HG03196 (cell line): ENCODE measurements around the gene RHOA.
"Not testable (repeated sequence)": the region's sequence is repeated elsewhere in the genome, so short reads cannot be mapped to it uniquely, and the experiment has no call there.

Experiments used
- ATAC-seq: cut with Tn5 transposase; IDR thresholded peaks from one replicate; pipeline ENCODE4 v1.9.1; 2021; ENCODE audit not compliant: unreplicated experiment

Gene RHOA

GRCh38 chr3:49371946-49372345 is 39.8 kb downstream of the RHOA start:
- ATAC-seq: no peak

- no peak for ATAC-seq
Measured at GRCh38 chr3:49370585-49371290, 41.0 kb downstream of the RHOA start.

DNA sequence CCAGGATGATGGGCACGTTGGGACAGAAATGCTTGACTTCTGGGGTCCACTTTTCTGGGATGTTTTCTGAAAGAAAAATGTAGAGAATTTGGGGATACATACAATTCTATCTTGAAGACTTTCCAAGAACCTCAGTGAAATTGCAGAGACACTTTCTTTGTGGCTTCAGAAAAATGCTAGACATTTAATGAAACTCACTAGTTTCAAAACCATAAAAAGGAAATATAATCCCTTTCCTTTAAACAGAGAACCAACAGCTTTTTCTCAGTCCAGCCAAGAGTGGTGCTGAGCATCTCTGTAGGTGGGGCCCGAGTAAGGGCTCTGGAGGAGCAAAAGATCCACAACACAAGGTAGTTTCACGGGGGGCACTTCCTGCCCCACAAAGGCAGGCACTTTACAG is 49.2 kb downstream of the RHOA start:
- no peak for ATAC-seq

DNA sequence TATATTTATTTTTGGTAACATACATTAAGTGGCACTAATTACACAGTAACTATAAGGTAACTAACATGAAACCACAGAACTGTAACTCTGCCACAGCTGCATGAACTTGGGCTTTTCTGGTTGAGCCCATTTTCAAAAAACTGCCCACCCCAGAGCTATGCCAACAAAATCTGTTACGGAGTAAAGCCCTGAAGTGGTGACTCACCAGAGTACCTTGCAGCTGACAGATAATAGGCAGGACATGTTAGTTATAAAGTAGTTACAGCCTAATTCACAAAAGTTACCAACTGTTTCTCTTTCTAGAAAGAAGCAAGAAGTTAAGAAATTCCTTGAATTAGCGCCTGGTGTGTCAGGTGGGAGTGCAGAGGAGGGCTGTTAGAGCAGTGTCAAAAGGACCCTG is 52.2 kb downstream of the RHOA start:
- ATAC-seq: no peak

- ATAC-seq: no peak
Measured at GRCh38 chr3:49358884-49359225, 52.9 kb downstream of the RHOA start.

DNA sequence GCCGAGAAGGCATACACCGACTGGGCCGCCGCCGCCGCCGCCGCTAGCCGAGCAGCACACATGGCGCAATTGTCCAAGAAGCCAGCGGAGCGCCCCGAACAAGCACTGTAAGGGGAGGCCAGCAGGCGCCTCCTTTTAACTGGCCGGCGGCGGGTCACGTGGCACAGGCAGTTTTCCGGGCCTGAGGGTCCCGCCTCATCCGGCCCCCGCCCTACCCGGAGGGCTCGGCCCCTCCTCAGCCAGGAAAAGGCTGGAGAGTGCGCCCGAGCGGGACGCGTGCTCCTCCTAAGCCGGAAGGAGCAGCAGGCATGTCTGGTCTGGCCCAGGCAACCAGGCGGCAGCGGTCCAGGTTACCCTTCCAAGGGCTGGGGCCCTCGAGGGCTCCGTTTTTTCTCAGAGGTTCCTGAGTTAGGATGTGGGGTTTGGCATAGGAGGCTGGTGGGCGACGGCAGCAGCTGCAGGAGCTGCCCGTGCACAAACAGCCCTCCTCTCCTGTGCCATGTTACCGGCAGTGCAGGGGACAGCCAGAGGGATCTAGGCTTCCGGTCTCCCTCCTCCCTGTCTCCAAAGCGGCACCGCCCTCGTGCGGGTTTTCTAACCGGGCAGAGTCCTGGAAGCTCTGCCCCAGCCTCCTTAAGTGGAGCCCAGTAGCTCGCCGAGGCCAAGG is 53.4 kb downstream of the RHOA start, which contains the start of gene GPX1:
GPX1 (minus strand) TSS at position 137 of the 667 bp plus-strand sequence; CDS start at position 62, 75 bp downstream.
- ATAC-seq: peak; percentile 85

DNA sequence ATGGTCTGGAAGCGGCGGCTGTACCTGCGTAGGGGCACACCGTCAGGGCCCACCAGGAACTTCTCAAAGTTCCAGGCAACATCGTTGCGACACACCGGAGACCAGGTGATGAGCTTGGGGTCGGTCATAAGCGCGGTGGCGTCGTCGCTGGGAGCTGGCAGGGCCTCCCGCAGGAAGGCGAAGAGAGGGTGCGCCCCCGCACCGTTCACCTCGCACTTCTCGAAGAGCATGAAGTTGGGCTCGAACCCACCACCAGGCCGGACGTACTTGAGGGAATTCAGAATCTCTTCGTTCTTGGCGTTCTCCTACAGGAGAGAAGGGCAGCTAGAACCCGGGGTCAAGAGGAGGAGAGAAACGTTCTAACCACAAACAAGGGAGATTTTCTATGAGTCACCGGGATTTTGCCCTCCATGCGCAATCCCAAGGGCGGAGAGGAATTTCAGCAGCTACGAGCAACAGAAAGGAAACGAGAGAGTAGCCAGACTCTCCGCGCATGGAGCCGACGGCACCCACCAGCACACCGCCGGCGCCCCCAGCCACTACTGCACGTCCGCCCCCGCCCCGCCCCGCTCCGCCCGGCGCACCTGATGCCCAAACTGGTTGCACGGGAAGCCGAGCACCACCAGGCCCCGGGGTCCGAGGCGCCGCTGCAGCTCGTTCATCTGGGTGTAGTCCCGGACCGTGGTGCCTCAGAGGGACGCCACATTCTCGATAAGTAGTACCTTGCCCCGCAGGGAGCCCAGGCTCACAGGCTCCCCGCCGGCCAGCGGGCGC is 54.1 kb downstream of the RHOA start:
- peak; percentile 11 for ATAC-seq

DNA sequence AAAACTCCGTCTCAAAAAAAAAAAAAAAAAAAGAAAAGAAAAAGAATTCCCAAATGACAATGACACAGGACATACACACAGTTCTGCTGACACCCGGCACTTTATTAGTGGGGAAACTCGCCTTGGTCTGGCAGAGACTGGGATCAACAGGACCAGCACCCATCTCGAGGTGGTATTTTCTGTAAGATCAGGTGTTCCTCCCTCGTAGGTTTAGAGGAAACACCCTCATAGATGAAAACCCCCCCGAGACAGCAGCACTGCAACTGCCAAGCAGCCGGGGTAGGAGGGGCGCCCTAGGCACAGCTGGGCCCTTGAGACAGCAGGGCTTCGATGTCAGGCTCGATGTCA is 54.7 kb downstream of the RHOA start:
- ATAC-seq: peak; percentile 10

- ATAC-seq: no peak
Measured at GRCh38 chr3:49352890-49353421, 58.8 kb downstream of the RHOA start.

GRCh38 chr3:49352281-49352680 is 59.5 kb downstream of the RHOA start:
- ATAC-seq: no peak

DNA sequence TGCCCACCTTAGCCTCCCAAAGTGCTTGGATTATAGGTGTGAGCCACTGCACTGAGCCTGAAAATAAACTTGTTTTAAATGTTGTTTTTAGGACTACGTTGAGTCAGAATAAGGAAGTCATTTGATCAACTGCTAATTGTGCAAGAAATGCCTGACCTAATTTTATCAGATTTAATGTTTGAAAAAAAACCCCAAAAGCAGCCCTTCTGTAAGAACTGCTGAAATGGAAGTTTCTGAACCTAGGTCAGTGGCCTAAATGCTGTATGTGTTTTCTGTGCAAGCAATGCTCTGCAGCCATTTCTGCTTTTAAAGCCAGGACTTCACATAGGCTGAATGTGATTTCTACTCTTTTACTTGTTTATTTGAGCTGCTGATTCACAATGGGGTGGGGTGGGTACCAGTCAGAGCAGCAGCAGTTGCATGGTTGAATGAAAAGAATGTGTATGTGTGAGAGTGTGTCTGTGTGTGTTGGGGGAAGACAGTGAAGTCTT is 60.2 kb downstream of the RHOA start:
- ATAC-seq: no peak

GRCh38 chr3:49349348-49350114 is 62.2 kb downstream of the RHOA start:
- no peak for ATAC-seq

DNA sequence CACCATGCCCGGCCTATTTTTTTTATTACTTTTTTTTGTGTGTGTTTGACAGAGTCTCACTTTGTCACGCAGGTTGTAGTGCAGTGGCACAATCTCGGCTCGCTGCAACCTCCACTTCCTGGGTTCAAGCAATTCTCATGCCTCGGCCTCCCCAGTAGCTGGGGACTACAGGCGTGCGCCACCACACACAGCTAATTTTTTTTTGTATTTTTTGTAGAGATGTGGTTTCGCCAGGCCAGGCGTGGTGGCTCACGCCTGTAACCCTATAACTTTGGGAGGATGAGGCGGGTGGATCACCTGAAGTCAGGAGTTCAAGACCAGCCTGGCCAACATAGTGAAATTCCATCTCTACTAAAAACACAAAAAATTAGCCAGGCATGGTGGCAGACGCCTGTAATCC is 63.4 kb downstream of the RHOA start:
- not testable (repeated sequence) for ATAC-seq

GRCh38 chr3:49346797-49347251 is 65.0 kb downstream of the RHOA start:
- no peak for ATAC-seq

GRCh38 chr3:49343163-49343562 is 68.6 kb downstream of the RHOA start:
- no peak for ATAC-seq

DNA sequence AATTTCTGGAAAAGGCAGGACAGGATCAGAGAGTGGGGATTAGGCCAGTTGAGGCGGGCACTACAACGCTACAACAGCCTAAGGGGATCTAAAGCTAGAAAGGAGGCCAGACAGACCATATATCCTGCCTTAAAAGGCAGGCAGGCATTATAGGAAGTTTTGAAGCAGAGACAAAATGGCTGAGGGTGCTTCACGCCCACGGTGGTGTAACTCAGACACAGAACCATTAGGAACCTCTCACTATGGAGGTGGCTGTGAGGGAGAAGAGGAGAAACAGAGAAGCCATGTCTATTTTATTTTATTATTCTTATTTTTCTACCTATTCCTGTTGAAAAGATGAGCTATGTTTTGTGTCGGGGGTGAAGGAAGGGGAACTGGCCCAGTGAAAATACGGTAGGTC is 69.8 kb downstream of the RHOA start:
- ATAC-seq: no peak

DNA sequence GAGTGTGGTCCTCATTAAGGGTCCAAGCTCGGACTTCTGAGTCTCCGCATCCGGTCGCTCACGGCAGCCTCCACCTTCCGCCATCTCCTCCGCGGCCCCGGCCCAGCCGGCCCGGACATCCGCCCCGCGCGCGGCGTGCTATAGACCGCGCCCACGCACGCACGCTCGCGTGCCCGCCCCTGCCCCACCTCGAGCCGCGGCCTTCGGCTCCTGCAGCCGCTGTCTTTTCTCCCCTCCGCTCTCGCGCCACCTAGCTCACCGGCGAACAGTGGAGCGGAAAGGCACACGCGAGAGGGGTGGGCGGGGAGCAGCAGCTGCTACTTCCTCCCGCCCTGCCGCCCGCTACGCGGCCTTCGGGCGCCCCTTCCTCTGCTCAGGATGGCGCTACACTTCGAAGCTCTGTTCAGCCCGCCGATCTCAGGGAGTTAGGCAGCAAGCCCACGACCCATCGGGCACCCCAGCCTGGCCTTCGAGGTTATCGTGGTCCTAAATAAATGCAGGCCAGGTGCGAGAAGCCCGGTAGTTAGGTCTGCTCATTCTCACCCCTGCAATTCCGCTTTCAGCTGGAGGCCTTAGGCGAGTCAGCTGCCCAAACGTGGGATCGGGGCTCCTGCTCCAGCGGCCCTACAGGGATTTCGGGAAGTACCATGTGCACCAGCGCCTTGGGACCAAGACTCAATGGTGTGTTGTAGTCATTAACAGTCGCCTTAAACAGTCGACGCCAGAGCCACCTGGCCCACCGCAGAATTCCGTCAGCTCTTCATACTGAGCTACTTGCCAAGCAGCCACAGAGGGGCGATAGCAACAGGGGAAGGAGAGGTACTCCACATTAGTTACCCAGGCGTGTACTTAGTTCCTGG is 71.6 kb downstream of the RHOA start, which contains the start of gene USP4:
USP4 (minus strand) TSS at position 113 of the 860 bp plus-strand sequence; CDS start at position 84, 29 bp downstream.
- ATAC-seq: peak; percentile 86

DNA sequence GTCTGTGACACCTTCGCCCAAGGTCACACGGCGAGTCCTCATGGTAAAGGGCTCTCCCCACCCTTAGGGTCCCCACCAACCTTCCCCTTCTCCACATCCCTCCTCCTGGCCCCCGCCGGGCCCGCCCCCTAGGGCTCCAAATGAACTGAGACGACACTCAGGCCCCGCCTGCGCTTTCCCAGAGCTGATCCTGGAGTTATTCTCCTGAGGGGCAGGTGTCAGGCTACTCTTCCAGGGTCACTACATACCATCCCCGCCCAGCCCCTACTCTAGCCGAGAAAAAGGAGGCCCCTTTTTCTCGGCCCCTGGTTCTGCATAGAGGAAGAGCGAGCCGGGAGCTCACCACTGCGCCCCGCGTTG is 72.2 kb downstream of the RHOA start:
- peak; percentile 11 for ATAC-seq

DNA sequence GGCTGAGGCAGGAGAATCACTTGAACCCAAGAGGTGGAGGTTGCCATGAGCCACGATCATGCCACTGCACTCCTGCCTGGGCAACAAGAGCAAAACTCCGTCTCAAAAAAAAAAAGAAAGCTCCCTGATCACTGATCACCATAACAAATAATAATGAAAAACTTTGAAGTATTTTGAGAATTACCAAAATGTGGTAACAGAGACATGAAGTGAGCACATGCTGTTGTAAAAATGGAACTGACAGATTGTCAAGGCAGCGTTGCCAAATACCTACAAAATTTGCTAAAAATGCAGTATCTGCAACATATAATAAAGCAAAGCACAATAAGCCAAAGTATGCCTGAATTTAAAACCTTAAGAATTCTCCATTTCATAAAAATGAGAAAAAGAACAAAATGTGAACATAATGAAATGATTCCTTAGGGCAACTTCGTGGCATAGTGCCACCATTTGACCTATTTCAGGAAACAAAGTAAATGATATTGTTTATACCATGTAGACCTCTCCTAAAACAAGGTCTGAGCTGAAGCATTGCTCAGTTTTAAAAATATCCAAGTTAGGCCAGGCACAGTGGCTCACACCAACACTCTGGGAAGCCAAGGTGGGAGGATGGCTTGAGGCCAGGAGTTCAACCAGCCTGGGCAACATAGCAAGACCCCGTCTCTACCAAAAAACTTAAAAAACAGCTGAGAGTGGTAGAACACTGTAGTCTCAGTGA is 77.7 kb downstream of the RHOA start:
- ATAC-seq: no peak
